Right hindlimb (tissue), 1 donor: Measurements from ENCODE around the gene UBE2L3.
A peak's percentile ranks its signal among the peaks of the same experiment; 100 is the strongest.
"Not testable (repeated sequence)": the region's sequence is repeated elsewhere in the genome, so short reads cannot be mapped to it uniquely, and the experiment has no call there.

Source experiments
- DNase-seq: peaks from one replicate; pipeline ENCODE4 v3.0.0-alpha.2; 2018

Gene UBE2L3

DNA sequence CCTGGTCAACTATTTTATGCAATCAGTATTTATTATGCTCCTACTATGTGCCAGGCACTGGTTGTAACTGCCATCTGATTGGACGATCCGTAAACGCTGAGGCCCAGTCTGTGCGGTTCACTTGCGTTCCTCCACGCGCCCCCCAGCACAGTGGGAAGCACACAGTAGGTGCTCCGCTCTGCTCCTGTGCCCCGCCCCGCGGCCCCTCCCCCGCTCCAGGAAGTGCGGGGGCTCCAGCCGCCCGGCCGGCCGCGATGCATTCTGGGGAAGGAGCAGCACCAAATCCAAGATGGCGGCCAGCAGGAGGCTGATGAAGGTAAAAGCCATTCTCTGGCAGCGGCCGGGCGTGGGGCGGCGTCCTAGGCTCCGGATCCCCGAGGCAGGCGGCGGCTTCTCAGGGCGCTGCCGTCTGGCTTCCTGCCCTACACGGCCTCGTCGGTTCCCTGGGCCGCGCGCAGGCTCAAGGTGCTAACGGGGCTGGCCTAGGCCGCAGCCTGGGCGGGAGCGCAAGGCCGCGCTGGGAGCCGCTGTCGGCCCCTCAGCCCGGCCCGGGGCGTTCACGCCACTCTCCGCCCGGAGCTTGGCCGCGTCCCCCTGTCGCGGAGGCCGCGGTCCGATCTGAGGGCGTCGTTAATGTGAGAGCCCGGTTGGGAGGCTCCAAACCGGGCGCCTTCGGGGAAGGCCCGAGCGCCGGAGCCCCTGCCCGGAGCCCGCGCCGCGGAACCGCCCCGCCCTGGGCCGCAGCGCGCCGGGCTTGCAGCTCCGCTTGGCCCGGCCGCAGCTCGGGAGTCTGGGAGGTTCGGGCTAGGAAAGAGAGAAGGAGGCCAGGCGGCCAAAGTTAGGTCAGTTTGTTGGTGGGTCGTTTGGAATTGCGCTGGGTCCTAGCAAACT, at the start of gene UBE2L3:
TSS of gene UBE2L3 (plus strand) at position 259 of the 891 bp plus-strand sequence. CDS start at position 290, 31 bp downstream.
- peak; percentile 91 for DNase-seq

GRCh38 chr22:21526705-21527500, 40.6 kb upstream of the UBE2L3 start:
- not testable (repeated sequence) for DNase-seq

DNA sequence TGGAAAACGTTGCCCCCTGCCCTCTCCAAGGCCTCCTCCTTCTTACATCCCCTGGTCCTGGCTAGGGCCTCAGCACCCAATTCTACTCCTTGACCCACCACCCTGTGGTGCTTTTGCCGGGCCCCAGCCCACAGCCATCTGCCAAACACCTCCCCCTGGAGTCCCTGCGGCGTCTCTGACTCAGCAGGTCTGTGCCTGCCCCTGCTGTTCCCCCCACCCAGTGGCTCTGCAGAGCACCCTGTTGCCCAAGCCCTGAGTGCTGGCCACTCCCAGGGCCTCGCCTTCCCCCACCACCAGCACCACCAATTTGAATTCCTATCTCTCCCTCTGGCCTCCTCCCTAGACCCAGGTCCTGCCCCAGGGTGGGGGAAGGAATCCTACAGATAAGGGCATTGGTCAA, 36.0 kb upstream of the UBE2L3 start:
- not testable (repeated sequence) for DNase-seq

- DNase-seq = not testable (repeated sequence)
Observed at GRCh38 chr22:21532863-21533648, 34.5 kb upstream of the UBE2L3 start.

GRCh38 chr22:21539862-21540261, 27.7 kb upstream of the UBE2L3 start:
- DNase-seq = not testable (repeated sequence)

GRCh38 chr22:21544432-21545322, 22.8 kb upstream of the UBE2L3 start:
- DNase-seq = not testable (repeated sequence)

GRCh38 chr22:21549558-21549957, 18.0 kb upstream of the UBE2L3 start:
- not testable (repeated sequence) for DNase-seq

DNA sequence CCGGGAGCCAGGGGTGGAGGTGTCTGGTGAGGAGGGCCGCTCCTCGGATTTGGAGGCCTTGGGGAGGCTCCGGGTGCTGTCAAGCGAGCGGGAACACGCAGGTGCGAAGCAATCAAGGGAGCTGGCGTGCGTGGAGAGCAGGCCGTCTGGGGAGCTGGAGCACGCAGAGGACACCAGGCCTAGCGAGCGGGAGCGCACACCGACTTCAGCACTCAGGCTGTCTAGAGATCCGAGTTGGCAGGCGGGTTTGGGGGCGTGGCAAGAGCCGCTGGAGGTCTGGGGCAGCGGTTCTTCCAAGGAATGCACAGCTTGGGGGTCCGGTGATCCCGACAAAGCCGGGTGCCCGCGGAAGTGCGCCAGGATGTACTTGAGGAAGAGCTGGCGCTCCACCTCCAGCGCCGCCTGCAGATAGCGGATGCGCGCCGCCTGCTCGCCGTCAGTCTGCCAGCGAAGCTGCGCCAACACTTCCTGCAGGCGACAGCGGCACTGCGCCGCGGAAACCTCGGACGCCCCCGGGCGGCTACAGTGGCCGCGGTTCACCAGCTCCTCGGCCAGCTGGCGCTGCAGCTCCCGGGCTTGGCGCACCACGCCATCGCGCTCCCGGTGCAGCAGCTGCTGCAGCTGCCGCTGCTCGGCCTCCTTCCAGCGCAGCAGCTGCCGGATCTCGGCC, 17.4 kb upstream of the UBE2L3 start:
- DNase-seq = not testable (repeated sequence)

- not testable (repeated sequence) for DNase-seq
Observed at GRCh38 chr22:21550678-21551047, 16.9 kb upstream of the UBE2L3 start.

DNA sequence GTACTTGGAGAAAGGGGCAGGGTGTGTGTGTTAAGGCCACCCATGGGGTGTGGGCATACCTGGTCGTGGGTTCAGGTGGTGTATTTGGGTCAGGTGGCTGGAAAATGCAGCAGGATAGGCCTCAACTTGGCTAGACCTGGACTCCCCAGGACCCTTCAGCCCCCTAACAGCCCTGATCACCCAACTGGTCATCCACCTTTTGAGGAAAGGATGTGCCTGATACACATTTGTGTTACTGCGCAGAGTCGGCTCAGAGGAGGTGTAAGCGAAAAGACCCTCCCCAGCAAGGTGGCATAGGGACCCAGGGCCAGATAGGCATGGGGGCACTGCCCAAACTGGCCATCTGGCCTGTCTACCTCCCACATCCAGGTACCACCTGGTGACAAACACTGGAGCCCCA, 16.2 kb upstream of the UBE2L3 start, which contains the start of gene RIMBP3C:
TSS of gene RIMBP3C (minus strand) at position 101 of the 400 bp plus-strand sequence. CDS start 485 bp downstream, outside the sequence.
- not testable (repeated sequence) for DNase-seq

- not testable (repeated sequence) for DNase-seq
Observed at GRCh38 chr22:21559345-21560125, 8.0 kb upstream of the UBE2L3 start.

DNA sequence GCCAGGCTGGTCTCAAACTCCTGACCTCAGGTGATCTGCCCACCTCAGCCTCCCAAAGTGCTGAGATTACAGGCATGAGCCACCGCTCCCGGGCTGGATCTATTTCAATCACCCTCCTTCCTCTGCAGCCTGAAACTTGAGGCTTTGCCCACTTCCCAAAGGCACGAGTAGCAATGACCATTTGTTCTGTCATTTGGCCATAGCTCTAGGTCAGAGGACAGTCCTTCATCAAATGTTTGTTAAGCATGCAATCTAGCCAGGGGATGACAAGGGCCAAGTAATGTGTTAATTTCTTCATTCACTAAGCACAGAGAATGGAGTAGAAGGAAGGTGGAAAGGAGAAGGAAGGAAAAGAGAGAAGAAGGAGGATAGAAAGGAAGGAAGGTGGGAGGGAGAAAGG, 6.9 kb upstream of the UBE2L3 start:
- not testable (repeated sequence) for DNase-seq

DNA sequence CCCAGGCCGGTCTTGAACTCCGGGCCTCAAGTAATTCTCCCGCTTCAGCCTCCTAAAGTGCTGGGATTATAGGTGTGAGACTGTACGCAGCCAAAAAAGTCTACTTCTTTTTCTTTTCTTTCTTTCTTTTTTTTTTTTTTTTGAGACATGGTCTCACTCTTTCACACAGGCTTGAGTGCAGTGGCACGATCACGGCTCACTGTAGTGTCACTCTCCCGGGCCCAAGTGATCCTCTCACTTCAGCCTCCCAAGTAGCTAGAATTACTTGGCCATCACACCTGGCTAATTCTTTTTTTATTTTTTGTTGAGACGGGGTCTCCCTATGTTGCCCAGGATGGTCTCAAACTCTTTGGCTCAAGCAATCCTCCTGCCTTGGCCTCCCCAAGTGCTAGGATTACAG, 3.6 kb upstream of the UBE2L3 start:
- DNase-seq = no peak

DNA sequence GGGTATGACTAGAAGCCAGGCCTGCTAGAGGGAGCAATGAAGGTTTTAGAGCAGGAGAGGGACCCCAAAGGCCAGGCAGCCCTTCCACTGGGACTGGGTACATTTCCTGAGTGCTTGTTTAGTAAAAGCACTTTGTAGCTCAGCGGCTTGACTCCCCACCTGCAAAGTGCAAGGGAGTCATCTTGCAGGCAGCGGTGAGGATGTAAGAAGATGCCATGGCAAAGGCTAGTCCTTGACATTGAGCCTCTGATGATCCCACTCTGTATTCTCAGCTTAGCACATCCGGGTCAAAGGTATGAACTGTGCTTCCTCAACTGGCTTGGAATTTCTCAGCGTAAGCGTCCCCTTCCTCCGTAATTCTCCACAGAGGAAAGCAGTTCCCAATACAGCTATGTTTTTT, 3.1 kb upstream of the UBE2L3 start:
- no peak for DNase-seq

DNA sequence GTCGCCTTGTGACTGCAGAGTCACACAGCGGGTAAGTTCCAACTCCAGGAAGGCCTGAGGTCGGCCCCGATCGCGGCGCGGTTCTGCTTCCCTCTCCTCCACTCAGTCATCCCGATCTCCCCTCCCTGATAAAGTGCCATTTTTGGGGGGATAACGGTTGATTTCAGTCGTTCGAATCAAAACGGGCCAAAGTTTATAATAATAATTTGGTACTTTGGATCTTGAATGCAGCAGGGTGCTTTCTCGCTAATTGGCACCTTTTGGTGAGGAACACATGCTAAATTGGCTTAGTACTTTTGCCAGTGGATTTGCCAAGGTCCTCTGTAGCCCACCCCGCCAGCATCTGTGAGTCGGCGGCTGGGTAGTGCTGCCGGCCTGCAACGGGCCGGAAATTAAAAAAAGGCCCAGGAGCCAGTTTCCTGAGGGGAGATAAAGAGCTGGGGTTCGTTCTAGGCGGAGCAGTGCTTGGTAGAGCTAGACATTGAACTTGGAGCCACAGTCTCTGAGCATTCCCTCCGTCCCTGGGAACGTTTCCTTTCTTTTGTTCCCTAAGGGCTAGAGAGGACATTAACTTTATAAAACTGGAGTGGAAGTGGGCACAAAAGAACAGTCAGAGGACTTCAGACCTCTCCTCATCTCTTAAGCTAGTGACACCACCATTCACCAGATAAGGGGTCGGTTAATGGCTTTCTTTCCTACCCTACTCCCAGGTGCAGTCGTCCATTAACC, 997 bp downstream of the UBE2L3 start:
- DNase-seq = no peak

GRCh38 chr22:21569076-21569427, 1.5 kb downstream of the UBE2L3 start:
- not testable (repeated sequence) for DNase-seq

- DNase-seq = no peak
Observed at GRCh38 chr22:21569459-21570170, 2.1 kb downstream of the UBE2L3 start.

GRCh38 chr22:21570398-21570797, 2.9 kb downstream of the UBE2L3 start:
- no peak for DNase-seq

DNA sequence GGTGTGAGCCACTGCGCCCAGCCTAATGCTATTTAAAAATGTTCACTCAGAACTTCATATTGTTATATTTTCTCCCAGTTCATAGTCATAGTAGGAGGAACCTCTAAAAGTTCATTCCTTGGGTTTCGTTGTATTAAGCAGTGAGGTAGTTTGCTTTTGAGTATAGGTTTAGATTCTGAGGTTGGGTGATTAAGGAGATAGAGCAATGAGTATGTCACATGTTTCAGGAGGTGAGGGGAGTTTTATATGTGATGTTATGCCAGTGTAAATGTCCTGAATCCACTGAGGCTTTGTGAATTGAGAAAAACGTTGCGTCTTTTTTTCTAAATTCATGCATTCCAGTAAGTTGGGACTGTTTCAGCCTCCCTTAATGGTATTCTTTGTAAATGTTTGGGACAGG, 4.2 kb downstream of the UBE2L3 start:
- DNase-seq = no peak
